HG03571 (cell line): ENCODE results near the gene SLC7A10.

ENCODE experiments used
- ATAC-seq: cut with Tn5 transposase; IDR thresholded peaks from one replicate; pipeline ENCODE4 v1.9.1; 2021; ENCODE audit not compliant: unreplicated experiment

SLC7A10 gene

GRCh38 chr19:33225458-33225926, at the start of gene SLC7A10:
TSS of gene SLC7A10 (minus strand) at chr19:33225850. CDS start at chr19:33225703, 147 bp downstream.
- no peak for ATAC-seq

GRCh38 chr19:33274663-33275558, 49.3 kb upstream of the SLC7A10 start:
- ATAC-seq, result no peak

- ATAC-seq, result no peak
These were observed 48.4 kb upstream of the SLC7A10 start for GRCh38 chr19:33273881-33274662.

GRCh38 chr19:33273065-33273736, 47.6 kb upstream of the SLC7A10 start:
- ATAC-seq, result no peak

- ATAC-seq, result no peak
These were observed 45.8 kb upstream of the SLC7A10 start for GRCh38 chr19:33271246-33272021.

- ATAC-seq, result no peak
These were observed 45.1 kb upstream of the SLC7A10 start for GRCh38 chr19:33270769-33271168.

- ATAC-seq, result no peak
These were observed 43.4 kb upstream of the SLC7A10 start for GRCh38 chr19:33269016-33269415.

GRCh38 chr19:33268162-33268991, 42.7 kb upstream of the SLC7A10 start:
- no peak for ATAC-seq

GRCh38 chr19:33267706-33268105, 42.1 kb upstream of the SLC7A10 start:
- ATAC-seq, result no peak

- ATAC-seq, result no peak
These were observed 41.4 kb upstream of the SLC7A10 start for GRCh38 chr19:33266974-33267484.

GRCh38 chr19:33264881-33265445, 39.3 kb upstream of the SLC7A10 start:
- ATAC-seq, result no peak

GRCh38 chr19:33263325-33264023, 37.8 kb upstream of the SLC7A10 start:
- ATAC-seq, result no peak

- no peak for ATAC-seq
These were observed 36.0 kb upstream of the SLC7A10 start for GRCh38 chr19:33261511-33262189.

- no peak for ATAC-seq
These were observed 35.2 kb upstream of the SLC7A10 start for GRCh38 chr19:33260628-33261418.

GRCh38 chr19:33259539-33259938, 33.9 kb upstream of the SLC7A10 start:
- ATAC-seq, result no peak

GRCh38 chr19:33257828-33258227, 32.2 kb upstream of the SLC7A10 start:
- no peak for ATAC-seq

GRCh38 chr19:33256261-33256660, 30.6 kb upstream of the SLC7A10 start:
- no peak for ATAC-seq
